Gastroesophageal sphincter (tissue), 4 donors: ENCODE measurements around the gene BCL2L1. TPM values are rescaled to one million over a fixed set of nuclear protein-coding genes. Genes with fewer than 3 reads are reported as not detected.

Experiments used
- ATAC-seq: fragments of 150-250 bp; one replicate; pipeline ENCODE4 v1.9.1; 2016; ENCODE audit warnings: mild to moderate bottlenecking, moderate library complexity
- H3K27ac ChIP-seq, 4 donors: fragments of 200-600 bp; sonication (generic) in 3 of 4; 1 replicate in 3 of 4; 2 replicates in 1 of 4; pipeline ENCODE4 v1.5.1; 2016 to 2019
- H3K27me3 ChIP-seq: fragments of 200-600 bp; sonication (generic); one replicate; pipeline ENCODE4 v1.5.1; 2019
- H3K36me3 ChIP-seq, 2 donors: fragments of 200-600 bp; sonication (generic); one replicate each; pipeline ENCODE4 v1.5.1; 2019; ENCODE audit warnings: control low read depth in 1 of 2
- H3K4me1 ChIP-seq, 3 donors: fragments of 200-600 bp; sonication (generic); 1 replicate in 2 of 3; 2 replicates in 1 of 3; pipeline ENCODE4 v1.5.1; 2016 to 2019; ENCODE audit warnings: control low read depth in 2 of 3
- H3K4me3 ChIP-seq, 2 donors: fragments of 200-600 bp; sonication (generic); one replicate each; pipeline ENCODE4 v1.5.1; 2019; ENCODE audit warnings: mild to moderate bottlenecking in 1 of 2, moderate library complexity in 1 of 2
- H3K9me3 ChIP-seq, 3 donors: fragments of 200-600 bp; sonication (generic); one replicate each; pipeline ENCODE4 v1.5.1; 2017 to 2019; ENCODE audit warnings: control low read depth in 2 of 3
- EP300 ChIP-seq: sonication (generic); formaldehyde crosslinking; IDR thresholded peaks from one replicate; pipeline ENCODE4 v1.6.1; 2017; ENCODE audit warnings: antibody characterized with exemption, mild to moderate bottlenecking
- POLR2A ChIP-seq, 2 donors: fragments of 450-650 bp; IDR thresholded peaks; one replicate each; pipeline ENCODE4 v1.6.1; 2017; ENCODE audit warnings: antibody characterized with exemption in 2 of 2, mild to moderate bottlenecking in 2 of 2, moderate library complexity in 1 of 2
- POLR2AphosphoS5 ChIP-seq: sonication (generic); formaldehyde crosslinking; IDR thresholded peaks from one replicate; pipeline ENCODE4 v1.6.1; 2017; ENCODE audit warnings: antibody characterized with exemption
- WGBS, 2 donors: methylation state at CpG; one replicate each; pipeline ENCODE4 v1.1.5; 2018; ENCODE audit warnings: low coverage in 1 of 2; 5-methylcytosine and 5-hydroxymethylcytosine counted together
- total RNA-seq, 4 donors: library from RNA; depleted of rRNA; stranded (reverse); fragments of >200 nt; gene quantifications; one replicate each; pipeline ENCODE4 v1.1.0, GENCODE V29; 2016
- TF ChIP-seq, protein P1 (sequence below), 4 experiments: fragments of 200-600 bp in 2 of 4; fragments of 450-650 bp in 2 of 4; sonication (generic) in 1 of 4; IDR thresholded peaks; one replicate each; pipeline ENCODE4 v1.5.1; 2017 to 2019; ENCODE audit warnings: antibody characterized with exemption in 4 of 4, mild to moderate bottlenecking in 2 of 4, moderate library complexity in 2 of 4

BCL2L1 gene
- total RNA-seq, 4 donors from 2014 or later = 71.9 to 171 (median 135) TPM

DNA sequence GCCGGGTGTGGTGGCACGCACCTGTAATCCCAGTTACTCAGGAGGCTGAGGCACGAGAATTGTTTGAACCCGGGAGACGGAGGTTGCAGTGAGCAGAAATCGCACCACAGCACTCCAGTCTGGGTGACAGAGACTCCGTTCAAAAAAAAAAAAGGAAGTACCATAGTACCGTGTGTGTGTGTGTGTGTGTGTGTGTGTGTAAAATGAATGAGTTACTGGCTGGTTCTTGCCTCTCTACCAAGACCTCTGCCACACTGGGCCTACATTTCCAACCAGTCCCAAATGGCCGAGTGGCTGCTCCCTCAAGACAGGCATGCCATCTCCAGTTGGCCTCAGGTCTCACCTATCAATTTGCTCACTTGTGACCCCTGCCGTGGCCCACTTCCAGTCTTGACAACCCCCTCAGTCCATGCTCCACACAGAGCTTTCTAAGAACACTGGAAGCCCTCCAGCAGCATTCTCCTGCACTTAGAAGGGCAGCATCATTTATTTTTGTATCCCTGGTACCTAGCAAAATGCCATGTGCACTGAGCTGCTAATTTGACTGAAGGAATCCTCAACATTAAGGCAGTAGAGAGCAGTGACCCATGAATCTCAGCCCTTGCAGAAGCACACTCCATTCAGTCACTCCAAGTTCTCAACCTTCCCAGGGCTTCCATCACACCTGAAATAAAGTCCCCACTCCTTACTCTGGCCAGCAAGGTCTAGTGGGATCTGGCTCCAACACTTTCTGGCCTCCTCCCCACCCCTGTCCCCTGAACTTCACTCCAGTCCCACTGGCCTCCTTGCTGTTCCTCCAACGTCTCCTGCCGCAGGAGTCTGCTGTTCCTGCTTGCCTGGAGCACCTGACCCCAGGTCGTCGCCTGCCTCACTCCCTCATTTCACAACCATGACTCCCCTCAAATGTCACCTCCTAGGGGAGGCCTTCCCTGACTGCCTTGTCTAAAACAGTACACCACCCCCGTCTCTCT is 55.1 kb downstream of the BCL2L1 start:
- 83 to 85% methylated on average over 8 to 13 of the region's 15 CpGs for WGBS, 2 donors
- no peaks in the 10 kb centered on the region for H3K9me3 ChIP-seq
- peaks cover 0 to 31% of the 10 kb centered on the region in 2 donors for H3K36me3 ChIP-seq
- H3K27ac ChIP-seq = peak overlapping the region in 3 of 4 donors; percentile 47 to 88 (median 88)
- peaks cover 14 to 95% (median 69%) of the 10 kb centered on the region in 3 donors for H3K4me1 ChIP-seq
- no peak for TF ChIP-seq EP300
- TF ChIP-seq, protein P1, sequence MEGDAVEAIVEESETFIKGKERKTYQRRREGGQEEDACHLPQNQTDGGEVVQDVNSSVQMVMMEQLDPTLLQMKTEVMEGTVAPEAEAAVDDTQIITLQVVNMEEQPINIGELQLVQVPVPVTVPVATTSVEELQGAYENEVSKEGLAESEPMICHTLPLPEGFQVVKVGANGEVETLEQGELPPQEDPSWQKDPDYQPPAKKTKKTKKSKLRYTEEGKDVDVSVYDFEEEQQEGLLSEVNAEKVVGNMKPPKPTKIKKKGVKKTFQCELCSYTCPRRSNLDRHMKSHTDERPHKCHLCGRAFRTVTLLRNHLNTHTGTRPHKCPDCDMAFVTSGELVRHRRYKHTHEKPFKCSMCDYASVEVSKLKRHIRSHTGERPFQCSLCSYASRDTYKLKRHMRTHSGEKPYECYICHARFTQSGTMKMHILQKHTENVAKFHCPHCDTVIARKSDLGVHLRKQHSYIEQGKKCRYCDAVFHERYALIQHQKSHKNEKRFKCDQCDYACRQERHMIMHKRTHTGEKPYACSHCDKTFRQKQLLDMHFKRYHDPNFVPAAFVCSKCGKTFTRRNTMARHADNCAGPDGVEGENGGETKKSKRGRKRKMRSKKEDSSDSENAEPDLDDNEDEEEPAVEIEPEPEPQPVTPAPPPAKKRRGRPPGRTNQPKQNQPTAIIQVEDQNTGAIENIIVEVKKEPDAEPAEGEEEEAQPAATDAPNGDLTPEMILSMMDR (IDR thresholded peaks at IDR 0.05) = no peak
- no peak for TF ChIP-seq POLR2AphosphoS5
- TF ChIP-seq POLR2A (IDR thresholded peaks at IDR 0.05) = no peak
- H3K4me3 ChIP-seq = no peak overlapping the region
- ATAC-seq = no peak
- no peaks in the 10 kb centered on the region for H3K27me3 ChIP-seq

DNA sequence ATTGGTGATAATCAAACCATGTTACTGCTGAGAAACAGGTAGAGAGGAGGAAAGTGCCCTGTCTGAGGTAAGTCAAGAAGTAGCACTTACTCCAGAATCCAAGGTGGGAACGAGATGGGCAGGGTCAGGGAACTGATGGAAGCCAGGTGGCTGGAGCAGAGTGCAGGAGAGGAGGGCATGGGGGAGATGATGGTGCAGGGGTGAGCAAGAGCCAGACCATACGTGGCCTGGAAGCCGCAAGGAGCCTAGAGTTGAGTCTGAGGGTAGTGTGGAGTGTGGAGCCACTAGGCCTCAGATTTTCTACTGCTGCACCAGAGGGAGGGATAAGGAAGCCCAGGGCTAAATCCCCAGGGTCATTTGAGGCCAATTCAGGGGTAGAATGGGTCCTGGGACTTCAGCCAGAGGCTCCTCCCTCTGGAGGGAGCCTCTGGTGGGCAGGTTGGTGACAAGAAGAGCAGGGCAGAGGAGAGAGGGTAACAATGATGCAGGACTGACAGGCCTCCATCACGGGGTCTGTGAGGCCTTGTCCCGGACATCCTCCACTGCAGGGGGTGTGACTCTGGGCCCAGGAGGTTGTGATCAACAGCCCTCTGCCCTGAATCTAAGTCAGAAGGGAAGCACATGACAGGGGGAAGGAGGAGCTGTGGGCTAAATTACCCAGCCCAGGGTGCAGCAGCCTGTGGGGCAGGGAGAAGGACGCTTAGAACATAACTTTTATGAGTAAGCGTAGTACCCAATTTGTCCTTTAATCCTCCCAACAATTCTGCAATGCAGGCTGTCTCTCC is 56.2 kb downstream of the BCL2L1 start:
- WGBS, 2 donors = 62 to 81% methylated on average over 3 to 4 of the region's 7 CpGs
- no peak for ATAC-seq

DNA sequence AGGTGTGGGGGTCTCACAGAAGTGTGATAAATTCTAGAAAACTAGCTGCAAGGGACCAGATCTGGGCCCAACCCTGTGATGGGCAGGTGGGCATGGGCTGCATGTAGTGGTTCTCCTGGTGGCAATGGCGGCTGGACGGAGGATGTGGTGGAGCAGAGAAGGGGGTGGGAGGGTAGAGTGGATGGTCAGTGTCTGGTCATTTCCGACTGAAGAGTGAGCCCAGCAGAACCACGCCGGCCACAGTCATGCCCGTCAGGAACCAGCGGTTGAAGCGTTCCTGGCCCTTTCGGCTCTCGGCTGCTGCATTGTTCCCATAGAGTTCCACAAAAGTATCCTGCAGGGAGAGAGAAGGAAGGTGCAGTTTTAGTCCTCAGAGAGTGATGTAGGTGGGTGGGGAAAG is 56.9 kb downstream of the BCL2L1 start:
- no peaks in the 10 kb centered on the region for H3K27me3 ChIP-seq
- ATAC-seq = no peak
- H3K9me3 ChIP-seq = no peaks in the 10 kb centered on the region
- H3K4me1 ChIP-seq = peaks cover 7 to 96% (median 65%) of the 10 kb centered on the region in 3 donors
- H3K27ac ChIP-seq = peak overlapping the region in 3 of 4 donors; percentile 77 to 88 (median 88)
- H3K36me3 ChIP-seq = peaks cover 0 to 31% of the 10 kb centered on the region in 2 donors
- H3K4me3 ChIP-seq = no peak overlapping the region
- TF ChIP-seq, protein P1 (IDR thresholded peaks at IDR 0.05) = no peak
- TF ChIP-seq POLR2A (IDR thresholded peaks at IDR 0.05) (no peak), EP300 (no peak), POLR2AphosphoS5 (no peak)
- WGBS, 2 donors = 95 to 96% methylated on average over 4 to 8 of the region's 10 CpGs

More for the DNA sequence above, 56.2 kb downstream of the BCL2L1 start:
- TF ChIP-seq POLR2AphosphoS5 (no peak), POLR2A (IDR thresholded peaks at IDR 0.05) (no peak), EP300 (no peak)
- TF ChIP-seq, protein P1 (IDR thresholded peaks at IDR 0.05) = no peak
- H3K27ac ChIP-seq = peak overlapping the region in 3 of 4 donors; percentile 47 to 88 (median 88)
- no peaks in the 10 kb centered on the region for H3K27me3 ChIP-seq
- H3K4me3 ChIP-seq = no peak overlapping the region
- H3K9me3 ChIP-seq = no peaks in the 10 kb centered on the region
- peaks cover 13 to 97% (median 68%) of the 10 kb centered on the region in 3 donors for H3K4me1 ChIP-seq
- H3K36me3 ChIP-seq = peaks cover 0 to 31% of the 10 kb centered on the region in 2 donors

DNA sequence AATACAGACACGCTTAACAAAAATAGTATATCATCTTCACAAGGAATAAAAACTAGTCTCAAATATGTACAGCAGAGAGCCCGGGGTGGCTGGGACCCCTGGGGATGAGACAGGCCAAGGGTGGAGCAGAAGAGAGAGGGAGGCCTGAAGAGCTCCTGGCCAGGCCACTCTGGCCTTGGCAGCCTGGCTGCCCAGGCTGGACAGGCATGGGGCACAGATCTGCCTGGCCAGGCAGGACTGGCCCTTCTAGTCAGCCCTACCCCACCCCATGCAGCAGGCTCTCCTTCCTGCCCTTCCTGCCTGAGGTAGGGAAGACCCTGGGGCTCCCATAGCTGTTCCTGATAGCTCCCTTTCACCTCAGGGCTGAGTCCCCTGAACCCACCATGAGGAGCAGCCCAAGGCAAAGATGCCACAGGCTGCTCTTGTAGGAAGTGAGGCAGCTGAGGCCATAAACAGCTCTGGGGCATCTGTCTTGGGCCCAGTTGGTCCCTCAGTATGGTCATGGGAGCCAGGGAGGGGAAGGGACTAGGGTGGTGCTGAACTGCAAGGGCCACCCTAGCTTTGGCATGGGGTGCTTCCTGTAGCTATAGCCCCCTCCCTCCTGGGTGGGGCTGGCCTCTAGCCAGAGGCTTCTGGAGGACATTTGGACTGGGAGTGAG is 57.8 kb downstream of the BCL2L1 start:
- no peak for TF ChIP-seq EP300
- no peak for TF ChIP-seq POLR2A (IDR thresholded peaks at IDR 0.05)
- TF ChIP-seq POLR2AphosphoS5 = no peak
- TF ChIP-seq, protein P1 (IDR thresholded peaks at IDR 0.05) = no peak
- Histone ChIP-seq H3K27me3 (no peaks in the 10 kb centered on the region), H3K4me3 (no peak overlapping the region), H3K4me1 (peaks cover 4 to 86% (median 55%) of the 10 kb centered on the region in 3 donors), H3K36me3 (peaks cover 0 to 31% of the 10 kb centered on the region in 2 donors), H3K27ac (peak overlapping the region in 3 of 4 donors; percentile 77 to 88 (median 88)), H3K9me3 (no peaks in the 10 kb centered on the region)
- 67% methylated on average over 1 of the region's 2 CpGs; no CpG with 5 or more reads in 1 of the 2 donors for WGBS, 2 donors
- no peak for ATAC-seq
